NCI-H82 treated with DMSO at 0.1 percent for 48 hours (cell line): ENCODE measurements around the gene NAT14.

Experiments used
- DNase-seq: peaks from one replicate; lab custom pipeline; 2025; ENCODE audit not compliant: unreplicated experiment; lab: John Stamatoyannopoulos, UW

NAT14 gene

DNA sequence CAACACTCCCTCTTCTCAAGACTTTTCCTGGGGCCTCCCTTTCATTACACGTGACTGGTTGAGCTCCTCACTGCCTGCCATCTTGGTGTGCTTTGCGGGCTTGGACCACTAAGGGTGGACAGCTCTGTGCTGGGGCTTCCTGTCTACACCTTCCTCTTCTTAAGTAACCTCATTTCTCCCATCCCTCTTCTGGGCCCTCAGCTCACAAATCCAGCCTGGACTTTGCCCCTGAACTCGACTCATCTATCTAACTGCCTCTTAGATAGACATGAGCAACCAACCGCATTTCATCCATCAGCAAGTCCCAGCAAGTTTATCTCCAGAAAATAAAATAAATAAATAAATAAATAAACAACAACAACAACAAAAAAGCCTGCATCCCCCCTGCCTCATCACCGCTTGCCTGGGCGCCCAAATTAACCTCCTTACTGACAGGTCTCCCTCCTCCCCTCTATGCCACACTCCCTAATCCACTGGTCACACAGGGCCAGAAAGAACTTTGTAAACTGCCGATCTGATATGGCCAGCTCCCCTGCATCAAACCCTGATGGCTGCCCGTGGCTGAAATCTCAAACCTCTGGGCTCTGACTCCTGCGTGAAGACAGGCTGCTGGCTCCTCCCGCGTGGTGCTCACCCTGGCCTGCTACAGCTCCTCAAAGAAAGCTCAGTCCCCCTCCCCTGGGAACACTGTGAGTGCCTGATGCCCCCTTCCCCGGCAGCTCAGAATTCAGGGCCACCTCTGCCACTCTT, 31.3 kb upstream of the NAT14 start:
- no peak for DNase-seq

DNA sequence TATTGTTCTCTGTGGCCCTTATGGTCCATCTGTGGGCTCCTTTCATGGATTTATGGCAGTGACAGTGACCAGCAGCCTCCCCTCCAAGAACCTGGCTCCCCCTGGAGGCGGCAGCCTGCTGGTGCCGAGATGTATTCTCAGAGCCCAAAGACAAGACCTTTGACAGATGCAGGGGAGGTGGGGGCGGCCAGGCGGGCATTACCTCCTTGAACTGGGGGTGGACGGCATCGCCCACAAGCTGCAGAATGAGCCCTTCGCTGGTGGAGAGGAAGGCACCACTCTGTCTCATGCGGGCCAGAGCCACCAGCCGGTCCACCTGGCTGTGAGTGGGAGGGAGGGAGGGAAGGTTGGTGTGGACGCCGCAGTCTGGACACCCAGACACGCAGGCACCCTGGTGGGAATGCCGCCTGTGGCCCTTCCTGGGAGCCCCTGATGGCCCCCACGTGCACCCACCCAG, 30.2 kb upstream of the NAT14 start:
- no peak for DNase-seq

- DNase-seq: no peak
Measured at GRCh38 chr19:55455576-55456235, 29.3 kb upstream of the NAT14 start.

GRCh38 chr19:55456347-55456746, 28.6 kb upstream of the NAT14 start:
- no peak for DNase-seq

DNA sequence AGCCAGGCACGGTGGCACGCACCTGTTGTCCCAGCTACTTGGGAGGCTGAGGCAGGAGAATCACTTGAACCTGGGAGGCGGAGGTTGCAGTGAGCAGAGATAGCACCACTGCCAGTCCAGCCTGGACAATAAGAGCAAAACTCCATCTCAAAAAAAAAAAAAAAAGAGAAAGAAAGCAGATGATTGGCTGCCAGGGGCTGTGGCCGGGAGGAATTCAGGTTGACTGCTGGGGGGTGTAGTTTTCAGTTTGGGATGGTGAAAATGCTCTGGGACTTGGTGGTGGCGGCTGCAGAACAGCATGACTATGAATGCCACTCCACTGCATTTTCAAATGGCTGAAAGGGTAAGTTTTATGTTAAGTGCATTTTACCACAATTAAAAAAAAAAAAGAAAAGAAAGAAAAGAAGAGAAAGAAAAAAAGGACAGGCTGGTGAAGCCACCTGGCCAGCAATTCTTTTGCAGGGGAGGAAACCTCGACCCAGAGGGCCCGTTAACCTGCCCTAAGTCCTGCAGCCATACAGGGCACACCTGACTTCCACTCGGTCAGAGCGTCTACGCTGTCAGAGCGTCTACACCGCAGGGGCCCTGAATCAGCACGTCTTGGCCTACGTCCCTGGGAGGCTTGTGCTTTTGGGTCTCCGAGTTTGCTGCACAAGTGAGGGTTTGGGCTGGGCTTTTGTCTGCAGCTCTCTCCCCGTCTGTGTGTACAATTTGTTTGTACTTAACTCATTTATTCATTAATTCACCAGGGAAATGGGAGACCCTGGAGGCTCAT, 27.1 kb upstream of the NAT14 start:
- DNase-seq: no peak

DNA sequence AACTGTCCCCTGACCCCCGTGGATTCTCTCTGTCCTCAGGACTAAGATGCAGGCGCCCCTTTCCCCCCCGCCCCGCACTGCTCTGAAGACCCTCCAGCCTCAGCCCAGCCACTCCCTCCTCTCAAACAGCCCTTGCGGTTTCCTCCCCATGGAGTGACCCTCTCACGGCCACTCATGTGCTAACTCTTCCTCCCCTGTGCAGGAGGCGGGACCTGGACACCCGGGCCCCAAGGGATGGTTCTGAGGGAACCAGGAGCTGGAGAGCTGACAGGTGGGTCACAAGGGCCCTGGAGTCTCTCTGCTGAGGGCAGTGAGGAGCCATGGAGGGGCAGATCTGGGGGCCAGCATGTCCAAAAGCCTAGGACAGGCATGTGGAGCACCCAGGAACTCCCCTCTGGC, 25.4 kb upstream of the NAT14 start:
- DNase-seq: no peak

- DNase-seq: no peak
Measured at GRCh38 chr19:55459950-55460657, 24.9 kb upstream of the NAT14 start.

- DNase-seq: peak; percentile 57
Measured at GRCh38 chr19:55460670-55461258, 24.2 kb upstream of the NAT14 start.

GRCh38 chr19:55461259-55461973, 23.6 kb upstream of the NAT14 start, which contains the start of gene ISOC2:
Gene ISOC2, minus strand, starts transcription at chr19:55461642. Its CDS starts 5,156 bp downstream, at chr19:55456486.
- peak; percentile 98 for DNase-seq

- no peak for DNase-seq
Measured at GRCh38 chr19:55461974-55462626, 22.9 kb upstream of the NAT14 start.

DNA sequence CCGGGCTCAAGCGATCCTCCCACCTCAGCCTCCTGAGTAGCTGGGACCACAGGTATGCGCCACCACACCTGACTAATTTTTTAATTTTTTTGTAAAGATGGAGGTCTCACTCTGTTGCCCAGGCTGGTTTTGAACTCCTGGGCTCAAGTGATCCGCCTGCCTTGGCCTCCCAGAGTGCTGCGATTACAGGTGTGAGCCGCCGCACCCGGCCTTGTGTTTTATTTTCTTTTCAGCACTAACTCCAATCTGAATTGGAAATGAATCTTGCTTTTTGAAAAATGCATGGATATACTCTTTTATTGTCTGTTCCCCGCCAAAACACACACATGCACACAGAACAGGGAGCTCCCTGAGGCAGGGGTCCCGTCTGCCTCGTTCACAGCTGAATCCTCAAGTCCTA, 22.3 kb upstream of the NAT14 start:
- DNase-seq: no peak

GRCh38 chr19:55463583-55464031, 21.4 kb upstream of the NAT14 start:
- DNase-seq: no peak

GRCh38 chr19:55464039-55464661, 20.8 kb upstream of the NAT14 start:
- no peak for DNase-seq

- DNase-seq: no peak
Measured at GRCh38 chr19:55464662-55465054, 20.3 kb upstream of the NAT14 start, which contains the start of gene C19orf85. Gene C19orf85, minus strand, starts transcription at chr19:55464751. Its CDS starts 197 bp downstream, at chr19:55464554.

DNA sequence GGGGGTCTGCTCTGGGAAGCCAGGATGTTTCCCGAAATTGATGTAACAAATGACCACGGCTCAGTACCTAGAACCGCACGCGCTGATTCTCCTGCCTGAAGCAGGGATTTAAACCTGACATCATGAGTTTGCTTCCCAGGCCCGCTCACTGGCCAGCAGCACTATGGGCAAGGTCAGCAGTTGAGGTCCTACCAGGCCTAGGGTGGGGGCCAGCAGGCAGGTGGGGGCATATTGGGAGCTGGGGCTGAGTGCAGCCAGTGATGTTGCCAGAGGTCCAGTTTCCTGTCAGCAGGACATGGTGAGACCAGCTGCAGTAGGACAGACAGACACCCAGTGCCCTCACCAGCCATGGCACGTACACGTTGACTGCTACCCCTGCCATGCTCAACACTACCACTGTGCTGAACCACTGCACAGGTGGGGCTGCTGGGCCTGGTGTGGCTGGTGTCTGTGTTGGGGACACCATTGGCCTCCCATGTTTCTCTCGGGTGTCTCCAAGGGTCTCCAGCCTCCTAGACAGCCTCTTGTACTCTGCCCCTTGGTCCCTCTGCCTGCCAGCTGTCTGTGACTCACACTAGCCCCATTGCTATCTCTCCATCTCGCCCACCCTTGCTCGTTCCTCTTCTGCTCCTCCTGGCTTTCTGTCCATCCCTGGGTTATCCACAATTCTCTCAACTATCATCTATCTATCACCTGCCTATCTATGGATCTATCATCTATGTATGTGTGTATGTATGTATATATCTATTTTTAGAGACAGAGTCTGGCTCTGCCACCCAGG, 19.3 kb upstream of the NAT14 start:
- no peak for DNase-seq

DNA sequence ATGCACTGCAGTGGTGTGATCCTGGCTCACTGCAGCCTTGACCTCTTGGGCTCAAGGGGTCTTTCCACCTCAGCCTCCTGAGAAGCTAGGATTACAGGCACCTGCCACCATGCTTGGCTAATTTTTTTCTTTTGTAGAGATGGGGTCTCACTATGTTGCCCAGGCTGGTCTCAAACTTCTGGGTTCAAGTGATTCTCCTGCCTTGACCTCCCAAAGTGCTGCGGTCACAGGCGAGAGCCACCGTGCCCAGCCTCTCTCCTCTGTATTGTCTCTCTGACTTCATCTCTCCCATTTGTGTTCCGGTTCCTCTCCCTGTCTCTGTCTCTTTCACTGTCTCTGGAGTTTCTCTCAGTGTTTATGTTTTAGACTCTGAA, 18.8 kb upstream of the NAT14 start:
- no peak for DNase-seq

DNA sequence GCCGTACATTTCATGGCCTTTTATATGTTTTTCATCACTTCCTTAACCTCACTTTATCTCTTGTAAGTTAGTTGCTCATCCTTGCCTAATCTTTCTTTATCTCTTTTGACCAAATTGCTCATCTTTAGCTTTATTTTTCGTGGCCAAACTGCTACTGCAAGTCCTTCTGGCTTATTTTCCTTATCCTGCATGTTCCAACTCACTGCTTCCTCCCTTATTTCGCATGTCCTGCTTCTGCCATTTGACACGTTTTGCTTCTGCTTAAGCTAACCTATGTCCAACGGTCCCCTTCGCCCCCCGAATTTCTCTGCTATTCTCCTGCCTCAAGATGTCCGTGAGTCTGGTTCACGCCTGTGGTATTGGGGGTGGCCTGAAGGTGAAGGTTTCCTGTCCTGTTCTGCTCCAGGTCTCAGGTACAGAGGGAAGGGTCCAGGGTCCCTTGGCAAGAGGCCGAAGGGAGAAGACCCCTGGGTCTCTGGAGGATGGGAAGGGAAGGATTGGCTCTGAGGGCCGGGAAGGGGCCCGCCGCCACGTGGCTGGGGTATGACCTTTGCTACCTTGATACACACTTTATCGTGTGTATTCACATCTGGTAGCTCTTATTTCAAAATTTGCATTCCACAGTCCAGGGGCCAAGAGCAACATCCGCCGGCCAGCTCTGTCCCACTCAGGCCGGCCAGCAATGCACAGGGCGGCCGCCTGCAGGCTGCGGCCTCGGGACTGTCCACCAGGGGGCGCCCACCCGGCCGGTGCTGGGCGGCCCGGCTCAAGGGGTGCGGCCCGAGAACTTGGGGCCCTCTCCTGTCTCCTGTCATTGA, 17.5 kb upstream of the NAT14 start:
- DNase-seq: no peak

- no peak for DNase-seq
Measured at GRCh38 chr19:55468054-55468393, 17.0 kb upstream of the NAT14 start.
